GM10266 (cell line): ENCODE results near the gene NPAS3.

Experiments used
- DNase-seq: peaks from one replicate; pipeline ENCODE4 v3.0.0; 2012; ENCODE audit errors: extremely low spot score
- TF ChIP-seq, protein P1 (sequence below): IDR thresholded peaks from 2 replicates; pipeline ENCODE4 v1.5.1; 2012; ENCODE audit warnings: mild to moderate bottlenecking, low read depth; ENCODE audit not compliant: control insufficient read depth, insufficient read depth; ENCODE audit errors: missing control alignments

The NPAS3 gene

GRCh38 chr14:33163600-33163999, 224.9 kb downstream of the NPAS3 start:
- no peak for DNase-seq
- TF ChIP-seq, protein P1, sequence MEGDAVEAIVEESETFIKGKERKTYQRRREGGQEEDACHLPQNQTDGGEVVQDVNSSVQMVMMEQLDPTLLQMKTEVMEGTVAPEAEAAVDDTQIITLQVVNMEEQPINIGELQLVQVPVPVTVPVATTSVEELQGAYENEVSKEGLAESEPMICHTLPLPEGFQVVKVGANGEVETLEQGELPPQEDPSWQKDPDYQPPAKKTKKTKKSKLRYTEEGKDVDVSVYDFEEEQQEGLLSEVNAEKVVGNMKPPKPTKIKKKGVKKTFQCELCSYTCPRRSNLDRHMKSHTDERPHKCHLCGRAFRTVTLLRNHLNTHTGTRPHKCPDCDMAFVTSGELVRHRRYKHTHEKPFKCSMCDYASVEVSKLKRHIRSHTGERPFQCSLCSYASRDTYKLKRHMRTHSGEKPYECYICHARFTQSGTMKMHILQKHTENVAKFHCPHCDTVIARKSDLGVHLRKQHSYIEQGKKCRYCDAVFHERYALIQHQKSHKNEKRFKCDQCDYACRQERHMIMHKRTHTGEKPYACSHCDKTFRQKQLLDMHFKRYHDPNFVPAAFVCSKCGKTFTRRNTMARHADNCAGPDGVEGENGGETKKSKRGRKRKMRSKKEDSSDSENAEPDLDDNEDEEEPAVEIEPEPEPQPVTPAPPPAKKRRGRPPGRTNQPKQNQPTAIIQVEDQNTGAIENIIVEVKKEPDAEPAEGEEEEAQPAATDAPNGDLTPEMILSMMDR, result no peak

DNA sequence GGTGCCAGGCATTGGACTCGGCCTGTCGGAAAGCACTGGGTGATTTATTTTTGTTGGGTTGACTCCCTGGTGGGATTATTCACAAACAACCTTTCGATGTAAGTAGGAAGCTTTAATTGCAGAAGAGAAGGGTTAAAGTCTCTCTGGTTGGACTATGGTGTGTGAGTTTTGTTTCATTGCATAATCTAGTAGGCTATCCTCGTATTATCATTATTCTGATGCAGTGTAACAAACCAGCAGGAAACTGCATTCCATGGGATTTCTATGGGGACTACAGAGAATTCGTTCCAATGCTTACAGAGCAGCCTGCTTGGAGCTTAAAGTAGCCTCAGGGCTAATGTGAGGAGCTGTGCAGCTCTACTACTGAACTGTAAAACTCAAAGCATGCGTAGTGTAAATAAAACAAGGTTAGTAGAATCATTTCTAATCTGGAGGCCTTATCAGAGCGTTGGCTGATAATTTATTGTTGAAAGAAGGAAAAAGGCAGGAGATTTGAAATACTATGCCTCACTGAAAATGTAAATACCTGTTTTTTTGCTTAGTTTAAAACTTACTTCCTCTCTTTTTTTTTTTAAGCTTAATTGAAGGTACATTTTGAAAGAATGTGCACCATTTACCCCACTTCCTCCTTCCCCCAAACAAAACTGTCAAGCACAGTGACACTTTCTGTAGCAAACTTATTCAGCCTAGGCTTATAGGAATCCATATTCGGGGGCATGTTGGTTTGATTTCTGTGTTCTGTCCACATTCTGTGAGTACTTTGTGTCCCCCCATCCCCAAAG, 226.7 kb downstream of the NPAS3 start:
- TF ChIP-seq, protein P1, result no peak
- DNase-seq, result no peak

- TF ChIP-seq, protein P1, result no peak
- no peak for DNase-seq
Measured at GRCh38 chr14:33165926-33166289, 227.2 kb downstream of the NPAS3 start.

- no peak for DNase-seq
- TF ChIP-seq, protein P1, result no peak
Measured at GRCh38 chr14:33175951-33176350, 237.3 kb downstream of the NPAS3 start.

DNA sequence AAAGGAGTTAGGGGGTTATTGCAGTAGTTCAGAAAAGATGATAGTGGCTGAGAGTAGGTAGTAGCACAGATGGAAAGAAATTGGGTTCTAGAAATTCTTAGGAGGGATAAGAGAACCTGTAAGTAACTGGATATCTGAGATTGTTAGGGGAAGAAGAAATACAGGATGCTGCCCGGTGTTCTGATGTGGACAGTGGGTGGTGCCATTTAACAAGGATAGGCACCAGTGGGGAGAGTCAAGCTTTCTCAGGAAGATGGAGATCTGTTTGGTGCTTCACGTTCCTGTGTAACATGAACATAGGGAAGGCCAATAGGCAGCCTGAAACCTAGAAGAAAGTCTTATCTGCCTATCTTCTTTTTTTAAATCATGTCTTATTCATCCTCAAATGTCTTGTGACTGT, 245.9 kb downstream of the NPAS3 start:
- TF ChIP-seq, protein P1, result no peak
- DNase-seq, result no peak

- TF ChIP-seq, protein P1, result no peak
- DNase-seq, result no peak
Measured at GRCh38 chr14:33186656-33187055, 248.0 kb downstream of the NPAS3 start.

DNA sequence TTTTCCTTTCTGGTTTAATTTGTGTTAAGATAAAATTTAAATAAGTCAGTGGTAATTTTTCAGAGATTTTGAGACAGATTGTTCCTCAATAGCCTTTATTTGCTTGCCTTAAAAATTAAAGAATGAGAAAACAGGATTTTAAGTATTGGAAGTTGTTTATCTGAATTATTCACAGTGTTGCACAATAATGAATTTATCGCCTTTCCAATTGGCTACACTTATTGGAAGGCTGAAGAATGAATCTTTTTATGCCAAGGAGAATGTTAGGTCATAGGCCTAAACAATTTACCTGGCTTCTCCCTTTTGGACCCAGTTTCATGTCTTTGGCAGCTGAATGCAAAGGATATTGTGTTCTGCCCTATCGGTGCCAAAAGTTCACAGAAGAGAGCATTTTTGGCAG, 250.2 kb downstream of the NPAS3 start:
- TF ChIP-seq, protein P1, result no peak
- no peak for DNase-seq
